ENCODE results near the gene CPA3. TPM values are rescaled to one million over a fixed set of nuclear protein-coding genes. Genes with fewer than 3 reads are reported as not detected.

The CPA3 gene
- total RNA-seq, 4 donors from 2014 or later, result 1.8 to 4.4 (median 2.4) TPM

GRCh38 chr3:148945116-148945515, 80.0 kb downstream of the CPA3 start:
- no peak overlapping the region for H3K27ac ChIP-seq
- 81% methylated on average over 2 of the region's 2 CpGs for WGBS
- no peak for TF ChIP-seq EP300 (IDR thresholded peaks at IDR 0.05)
- no peak for TF ChIP-seq POLR2AphosphoS5 (IDR thresholded peaks at IDR 0.05)
- TF ChIP-seq CTCF (IDR thresholded peaks at IDR 0.05), result no peak
- TF ChIP-seq POLR2A (IDR thresholded peaks at IDR 0.05), result no peak
- no peak for DNase-seq (ENCODE audit: low spot score in 2 of 2)
- H3K27me3 ChIP-seq, result no peaks in the 10 kb centered on the region
- no peaks in the 10 kb centered on the region for H3K36me3 ChIP-seq
- H3K9me3 ChIP-seq, result no peaks in the 10 kb centered on the region
- no peak overlapping the region for H3K4me3 ChIP-seq
- H3K4me1 ChIP-seq, result no peaks in the 10 kb centered on the region

Other genes starting within 250 kb of the CPA3 start
- 10 to 100 TPM in 3 of 4 donors, 1 to 10 TPM in 1; 6.3 to 17.4 (median 14.1) TPM for gene AGTR1, start 167.4 kb upstream of the CPA3 start, total RNA-seq
- not detected for gene CPB1, start 37.5 kb upstream of the CPA3 start, total RNA-seq
- 10 to 100 TPM in 3 of 4 donors, 1 to 10 TPM in 1; 9.3 to 17.5 (median 13.4) TPM for gene GYG1, start 126.2 kb downstream of the CPA3 start, total RNA-seq
- gene HLTF, start 221.2 kb downstream of the CPA3 start, total RNA-seq, result 10 to 100 TPM in 2 of 4 donors, 1 to 10 TPM in 2; 5.3 to 15.8 (median 8.6) TPM